MCF 10A (cell line): ENCODE results near the gene SNTA1. TPM values are rescaled to one million over a fixed set of nuclear protein-coding genes. Genes with fewer than 3 reads are reported as not detected.
A peak's percentile ranks its signal among the peaks of the same experiment; 100 is the strongest.

Experiments
- BruUV-seq: library from RNA; stranded (reverse); fragments of 400-500 nt; replicated peaks from 2 replicates; lab custom pipeline; 2021; lab: Mats Ljungman, UMichigan
- CTCF ChIA-PET: fragments of 300-600 bp; sonication (Branson Sonifier 250); formaldehyde crosslinking; extraction: SDS; loops from one replicate; lab custom pipeline; 2021; ENCODE audit warnings: antibody characterized with exemption, inconsistent platforms; lab: Yijun Ruan, JAX
- POLR2A ChIA-PET: fragments of 300-600, 350-650 bp; sonication (Branson Sonifier 250); formaldehyde crosslinking; extraction: SDS; loops from one replicate; lab custom pipeline; 2020; ENCODE audit warnings: antibody characterized with exemption, inconsistent platforms; lab: Yijun Ruan, JAX
- DNase-seq: peaks from one replicate; pipeline ENCODE4 v3.0.0-alpha.2; 2018; ENCODE audit not compliant: unreplicated experiment
- H3K27ac Mint-ChIP-seq: one replicate; pipeline ENCODE4 v1.8.0; 2022; ENCODE audit warnings: mild to moderate bottlenecking, low read depth, mixed read lengths; ENCODE audit not compliant: unreplicated experiment
- H3K27me3 Mint-ChIP-seq: one replicate; pipeline ENCODE4 v1.8.0; 2022; ENCODE audit warnings: mixed read lengths; ENCODE audit not compliant: insufficient read depth, unreplicated experiment
- H3K36me3 Mint-ChIP-seq: one replicate; pipeline ENCODE4 v1.8.0; 2022; ENCODE audit warnings: mild to moderate bottlenecking, moderate library complexity, mixed read lengths; ENCODE audit not compliant: insufficient read depth, unreplicated experiment
- H3K4me1 Mint-ChIP-seq: one replicate; pipeline ENCODE4 v1.8.0; 2022; ENCODE audit warnings: mixed read lengths; ENCODE audit not compliant: insufficient read depth, unreplicated experiment
- H3K4me3 Mint-ChIP-seq: one replicate; pipeline ENCODE4 v1.8.0; 2022; ENCODE audit warnings: mild to moderate bottlenecking, moderate library complexity, mixed read lengths; ENCODE audit not compliant: unreplicated experiment
- H3K9me3 Mint-ChIP-seq: one replicate; pipeline ENCODE4 v1.8.0; 2022; ENCODE audit warnings: mixed read lengths; ENCODE audit not compliant: unreplicated experiment
- CTCF ChIP-seq: fragments of 200-600 bp; IDR thresholded peaks from one replicate; pipeline ENCODE4 v1.8.0; 2022; ENCODE audit warnings: antibody characterized with exemption, mild to moderate bottlenecking; ENCODE audit not compliant: unreplicated experiment
- intact Hi-C: fragments of 100-400 bp; cut with micrococcal nuclease; formaldehyde crosslinking; loops from 2 replicates; pipeline ENCODE4 v1.14.1; 2022
- total RNA-seq: library from RNA; stranded (reverse); gene quantifications from 2 replicates; pipeline ENCODE4 v1.2.3, GENCODE V29; 2022

Gene SNTA1
- total RNA-seq, 1 experiment from 2014 or later = 1.4 TPM

GRCh38 chr20:33386673-33387072, 56.9 kb downstream of the SNTA1 start:
- ChIA-PET POLR2A (interaction anchor here (0.6 to 2.1 kb wide), 5 partner anchors 10 to 725 kb away, joined by 3 to 8 read pairs (median 5); partner anchors contain the start of genes CDK5RAP1 and EIF2S2), CTCF (interaction anchor here (0.6 to 1.0 kb wide), 6 partner anchors 9 to 928 kb away, joined by 3 to 6 read pairs (median 4); no protein-coding TSS in a partner anchor)
- DNase-seq = no peak
- Mint-ChIP-seq H3K4me3 (no peak overlapping the region), H3K27me3 (no peaks in the 10 kb centered on the region), H3K4me1 (peaks cover 7% of the 10 kb centered on the region), H3K9me3 (no peaks in the 10 kb centered on the region), H3K36me3 (peaks cover 59% of the 10 kb centered on the region), H3K27ac (no peak overlapping the region)
- intact Hi-C loops = no loop called here
- TF ChIP-seq CTCF = no peak
- no TSS peak for BruUV-seq

GRCh38 chr20:33377366-33377765, 66.2 kb downstream of the SNTA1 start:
- Mint-ChIP-seq H3K4me3 (no peak overlapping the region), H3K27ac (no peak overlapping the region), H3K27me3 (no peaks in the 10 kb centered on the region), H3K4me1 (peaks cover 9% of the 10 kb centered on the region), H3K36me3 (peaks cover 68% of the 10 kb centered on the region), H3K9me3 (no peaks in the 10 kb centered on the region)
- TF ChIP-seq CTCF = no peak
- DNase-seq = no peak
- POLR2A ChIA-PET = interaction anchor here (0.6 to 3.4 kb wide), 5 partner anchors 8 to 736 kb away, joined by 3 to 11 read pairs (median 4); no protein-coding TSS in a partner anchor
- CTCF ChIA-PET = interaction anchor here (1.1 kb wide), 1 partner anchor 9 kb away, joined by 6 read pairs; no protein-coding TSS in a partner anchor
- intact Hi-C loops = no loop called here
- no TSS peak for BruUV-seq

GRCh38 chr20:33373735-33374605, 69.6 kb downstream of the SNTA1 start:
- H3K4me3 Mint-ChIP-seq = no peak overlapping the region
- H3K4me1 Mint-ChIP-seq = peaks cover 13% of the 10 kb centered on the region
- intact Hi-C loops = no loop called here
- CTCF ChIA-PET = interaction anchor here (0.5 to 1.1 kb wide), 5 partner anchors 8 to 1850 kb away, joined by 3 to 4 read pairs (median 4); no protein-coding TSS in a partner anchor
- peak overlapping the region; percentile 98 for H3K27ac Mint-ChIP-seq
- H3K9me3 Mint-ChIP-seq = no peaks in the 10 kb centered on the region
- POLR2A ChIA-PET = interaction anchor here (0.6 to 1.9 kb wide), 6 partner anchors 9 to 293 kb away, joined by 3 to 8 read pairs (median 4); partner anchors contain the start of gene ACTL10
- H3K27me3 Mint-ChIP-seq = no peaks in the 10 kb centered on the region
- BruUV-seq = no TSS peak
- H3K36me3 Mint-ChIP-seq = peaks cover 65% of the 10 kb centered on the region
- peak; percentile 57 for DNase-seq
- no peak for TF ChIP-seq CTCF

- Mint-ChIP-seq H3K4me3 (peak overlapping the region; percentile 53), H3K36me3 (peaks cover 64% of the 10 kb centered on the region), H3K9me3 (no peaks in the 10 kb centered on the region), H3K27ac (peak overlapping the region; percentile 98), H3K4me1 (peaks cover 13% of the 10 kb centered on the region), H3K27me3 (no peaks in the 10 kb centered on the region)
- no peak for TF ChIP-seq CTCF
- no TSS peak for BruUV-seq
- intact Hi-C loops = no loop called here
- ChIA-PET CTCF (interaction anchor here (0.6 to 0.7 kb wide), 4 partner anchors 9 to 1850 kb away, joined by 3 to 5 read pairs (median 4); no protein-coding TSS in a partner anchor), POLR2A (interaction anchor here (0.6 to 1.9 kb wide), 8 partner anchors 10 to 361 kb away, joined by 3 to 8 read pairs (median 4); partner anchors contain the start of genes ACTL10 and CDK5RAP1)
- peak; percentile 54 for DNase-seq
Measured at GRCh38 chr20:33372993-33373441, 70.5 kb downstream of the SNTA1 start.
